GM21825 (cell line): ENCODE results near the gene PPARGC1A.

Experiments used
- ATAC-seq: cut with Tn5 transposase; IDR thresholded peaks from one replicate; pipeline ENCODE4 v1.9.1; 2021; ENCODE audit warnings: mild to moderate bottlenecking, moderate library complexity; ENCODE audit not compliant: unreplicated experiment

The PPARGC1A gene

DNA sequence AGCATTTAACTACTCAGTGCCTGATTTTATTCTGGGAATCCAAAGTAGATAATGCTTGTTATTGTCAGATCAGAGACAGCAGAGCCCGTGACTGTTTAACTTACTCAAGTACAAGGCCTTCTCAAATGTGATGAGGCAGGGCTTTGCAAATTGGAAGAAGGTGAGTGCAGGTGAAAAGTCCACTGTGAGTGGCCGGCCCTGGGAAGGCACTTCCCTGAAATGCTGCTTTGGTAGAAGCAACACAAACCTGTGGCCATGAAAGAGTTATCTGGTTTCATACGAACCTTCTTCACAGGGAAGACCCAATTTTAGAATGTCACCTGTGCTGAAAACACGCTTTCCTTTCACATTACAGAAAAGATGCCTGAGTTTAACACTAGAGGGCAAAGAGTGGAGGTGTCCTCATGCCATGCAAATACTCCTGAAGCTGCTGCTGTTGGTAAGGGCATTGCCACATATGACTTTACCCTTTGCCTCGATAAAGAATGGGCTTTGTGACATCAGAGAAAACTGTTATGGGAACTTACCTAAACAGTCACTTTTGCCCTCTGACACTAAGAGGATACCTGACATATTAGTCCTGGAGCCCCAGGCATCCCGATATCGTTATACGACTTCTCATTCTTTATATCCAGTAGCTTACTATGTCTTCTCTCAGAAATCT lies 8.0 kb downstream of the PPARGC1A start:
- ATAC-seq = no peak

DNA sequence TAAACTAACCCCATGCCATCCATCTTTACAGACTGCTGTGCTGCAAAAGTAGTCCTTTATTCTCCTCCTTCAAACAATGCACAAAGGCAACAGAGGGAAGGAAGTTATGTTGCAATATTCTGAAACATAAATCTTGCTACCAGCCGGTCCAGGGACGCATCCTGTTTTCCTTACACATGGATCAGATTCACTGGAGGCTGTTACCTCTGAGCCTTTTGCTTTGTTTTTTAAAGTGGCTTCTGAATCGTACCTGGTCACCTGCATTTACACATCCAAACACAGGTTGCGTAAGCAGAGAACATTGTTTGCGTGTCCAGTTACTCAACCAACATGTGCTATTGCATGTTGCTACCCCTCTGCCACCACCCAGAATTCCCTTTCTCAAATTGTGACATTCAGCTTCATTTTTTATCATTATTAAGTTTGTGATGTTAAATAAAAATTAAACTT lies 8.8 kb downstream of the PPARGC1A start:
- no peak for ATAC-seq

DNA sequence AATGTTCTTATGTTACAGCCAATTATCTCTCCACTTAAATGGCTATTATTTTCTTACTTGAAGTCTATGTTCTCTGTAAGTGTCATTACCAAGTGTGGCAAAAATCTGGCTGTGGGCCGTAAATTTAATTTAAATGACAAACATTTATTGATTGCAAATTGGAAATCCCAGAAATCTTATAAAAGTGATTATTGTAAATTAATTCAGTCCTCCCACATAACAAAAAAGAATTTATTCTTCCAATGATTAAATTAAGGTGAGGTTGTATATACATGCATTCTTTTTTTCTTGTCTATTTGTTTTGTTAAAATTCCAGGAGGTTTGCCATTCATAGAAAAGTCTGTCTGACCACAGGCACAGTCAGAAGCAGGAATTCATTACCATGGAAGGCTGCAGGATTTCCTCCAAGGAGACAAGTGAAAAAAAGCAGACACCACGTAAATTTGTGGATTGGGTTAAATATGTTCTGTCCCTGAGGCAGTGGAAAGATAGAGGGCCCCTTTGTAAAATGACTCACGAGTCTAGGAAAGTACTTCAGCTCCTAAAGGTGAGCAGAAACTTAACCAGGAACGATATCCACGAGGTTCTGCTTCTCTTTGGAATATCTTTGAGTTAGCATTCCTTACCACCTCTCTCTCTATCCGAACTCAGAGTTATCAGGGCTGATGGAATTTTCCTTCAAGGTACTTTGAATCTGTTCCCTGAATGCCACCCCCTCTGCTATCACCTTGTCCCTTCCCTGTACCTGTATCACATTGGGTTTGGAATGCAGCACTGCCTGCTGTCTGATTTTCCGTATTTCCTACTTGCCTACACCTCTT lies 10.7 kb downstream of the PPARGC1A start:
- no peak for ATAC-seq

DNA sequence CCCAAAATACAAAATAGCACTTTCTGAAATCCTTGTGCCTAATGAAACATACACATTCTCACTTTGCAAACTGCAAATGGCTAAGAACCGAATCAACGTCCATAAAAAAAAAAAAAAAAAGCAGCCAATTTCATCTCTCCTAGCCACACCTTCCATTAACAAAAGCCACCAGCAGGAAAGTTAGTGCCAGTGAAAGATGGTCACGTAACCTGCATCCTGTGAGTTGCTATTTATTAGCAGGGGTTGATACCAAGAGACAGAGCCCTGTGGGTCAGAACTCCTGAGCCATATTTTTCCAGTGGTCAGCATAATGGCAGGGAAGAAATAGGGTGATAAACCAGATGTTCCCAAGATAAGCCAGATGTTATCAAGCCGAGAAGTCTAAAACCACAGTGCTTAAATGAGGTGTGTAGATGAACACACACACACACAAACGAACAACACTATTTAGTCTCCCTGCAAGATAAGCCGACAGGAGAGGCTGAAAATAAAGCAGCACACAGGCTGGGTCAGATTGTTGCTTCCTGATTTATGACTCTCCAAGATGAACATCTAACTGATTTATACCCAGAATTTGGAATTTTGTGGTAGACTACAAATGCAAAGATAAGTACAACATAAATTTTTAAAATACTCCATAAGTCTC lies 11.5 kb downstream of the PPARGC1A start:
- no peak for ATAC-seq

DNA sequence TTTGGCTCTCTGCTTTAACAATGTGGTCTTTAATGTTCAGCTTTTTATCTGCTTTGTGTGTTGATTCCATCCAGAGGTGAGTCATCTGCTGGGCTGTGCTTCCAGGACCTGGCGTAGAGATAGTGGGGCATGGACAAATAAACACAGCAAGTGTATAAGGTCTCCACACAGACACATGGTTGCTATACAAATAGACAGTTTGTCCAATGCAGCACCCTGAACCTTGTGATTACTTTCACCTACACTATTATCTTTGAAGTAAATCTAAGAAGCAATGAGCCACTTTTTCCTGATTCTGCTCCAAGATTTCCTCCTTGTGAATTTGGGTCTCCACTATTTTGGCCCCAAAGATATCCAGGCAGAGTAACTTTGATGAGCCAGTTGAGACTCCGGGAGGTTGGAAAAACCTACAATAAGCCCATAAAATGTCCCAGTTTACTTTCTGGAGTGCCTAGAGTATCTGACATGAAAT lies 12.1 kb downstream of the PPARGC1A start:
- no peak for ATAC-seq

DNA sequence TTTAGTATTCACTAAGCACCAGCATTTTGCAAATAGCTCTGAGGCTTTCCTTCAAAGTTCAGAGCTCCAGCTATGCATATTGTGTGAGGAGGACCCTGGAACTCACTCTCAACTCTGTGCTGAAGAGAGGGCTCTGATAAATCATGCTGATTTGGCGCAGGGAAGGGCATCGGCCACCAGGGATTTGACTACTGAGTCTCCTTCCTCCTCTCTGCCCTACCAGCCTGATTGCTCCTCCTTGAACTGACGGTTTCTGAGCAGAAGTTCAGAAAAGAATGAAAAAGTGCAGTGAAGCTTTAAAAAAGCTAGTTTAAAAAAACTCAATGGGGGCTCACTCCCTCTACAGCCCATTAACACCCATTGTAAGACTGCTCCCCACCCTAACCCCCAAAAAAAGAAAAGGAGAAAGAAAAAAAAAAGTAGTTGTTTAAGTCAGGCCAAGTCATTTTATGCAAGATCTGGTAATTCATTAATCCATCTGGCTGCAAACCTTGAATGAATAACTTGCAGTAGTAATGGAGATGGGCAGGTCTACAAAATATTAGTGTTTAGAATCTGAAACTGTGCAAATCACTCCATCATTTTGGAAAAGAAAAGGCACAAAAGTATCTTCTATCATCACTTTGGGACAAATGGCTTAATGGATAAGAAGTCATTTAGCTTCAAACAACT lies 13.3 kb downstream of the PPARGC1A start:
- ATAC-seq = no peak

- no peak for ATAC-seq
Observed at GRCh38 chr4:23875317-23875716, 14.5 kb downstream of the PPARGC1A start.

DNA sequence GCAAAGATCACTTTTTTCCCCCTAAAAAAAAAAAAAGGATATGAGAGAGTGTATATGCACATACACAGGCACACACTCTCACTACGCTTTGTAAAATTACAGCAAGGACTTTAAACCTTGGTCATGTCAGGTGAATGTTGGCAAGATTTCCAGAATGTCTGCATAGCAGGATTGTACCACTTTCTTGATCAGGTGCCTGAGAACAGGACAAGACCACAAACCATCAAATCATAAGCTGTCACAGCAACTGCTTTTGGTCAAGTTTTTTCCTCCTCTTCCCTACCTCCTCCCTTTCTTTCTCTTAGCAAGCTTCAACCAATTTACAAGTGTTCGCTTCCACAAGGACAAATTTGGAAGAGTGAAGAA lies 15.3 kb downstream of the PPARGC1A start:
- no peak for ATAC-seq

GRCh38 chr4:23873717-23874535 lies 15.9 kb downstream of the PPARGC1A start:
- no peak for ATAC-seq

DNA sequence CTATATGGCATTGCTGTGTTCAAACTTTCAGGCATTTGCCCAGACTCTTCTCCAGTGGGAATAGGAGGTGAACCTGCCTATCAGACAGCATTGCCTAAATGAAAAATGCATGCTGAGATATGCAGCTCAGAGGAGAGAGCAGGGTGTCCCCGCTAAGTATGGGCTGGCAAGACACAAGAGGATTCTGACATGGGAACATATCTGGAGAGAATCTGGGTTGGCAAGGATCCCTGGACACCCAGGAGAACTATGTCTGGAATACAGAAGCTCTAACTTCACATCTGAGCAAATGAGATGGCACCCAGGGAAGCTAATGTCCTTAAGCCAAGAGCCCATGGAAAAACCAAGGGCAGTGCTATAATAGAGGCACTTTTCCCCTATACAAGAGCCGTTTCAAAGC lies 18.4 kb downstream of the PPARGC1A start:
- ATAC-seq = no peak

DNA sequence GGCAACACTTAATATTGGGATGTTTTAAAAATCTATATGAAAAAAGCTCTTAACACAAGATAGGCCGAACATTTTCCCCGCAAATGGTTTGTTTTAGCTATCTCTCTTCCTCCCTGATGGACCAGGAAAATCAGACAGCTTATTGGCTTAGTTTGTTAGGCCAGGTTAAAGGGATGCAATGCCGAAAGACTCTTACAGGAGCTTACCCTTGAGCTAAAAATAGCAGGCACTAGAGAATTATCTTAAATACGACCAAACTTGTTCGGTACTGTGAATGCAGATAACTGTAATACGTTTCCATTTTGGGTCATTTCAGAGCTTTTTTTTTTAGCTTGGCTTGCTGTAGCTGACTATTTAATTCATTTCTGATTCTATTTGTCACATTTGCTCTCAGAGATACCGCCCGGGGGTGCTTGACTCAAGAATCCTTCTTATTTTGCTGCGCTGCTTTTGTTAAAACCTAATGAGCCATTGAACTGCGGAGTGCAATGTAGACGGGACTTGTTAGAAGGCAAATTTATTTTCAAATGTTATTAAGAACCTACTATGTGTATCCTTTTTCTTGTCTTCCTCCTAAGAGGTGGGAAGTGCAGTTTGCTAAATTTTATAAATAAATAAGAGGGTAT lies 23.3 kb downstream of the PPARGC1A start:
- no peak for ATAC-seq

GRCh38 chr4:23861897-23862296 lies 27.9 kb downstream of the PPARGC1A start:
- ATAC-seq = no peak

DNA sequence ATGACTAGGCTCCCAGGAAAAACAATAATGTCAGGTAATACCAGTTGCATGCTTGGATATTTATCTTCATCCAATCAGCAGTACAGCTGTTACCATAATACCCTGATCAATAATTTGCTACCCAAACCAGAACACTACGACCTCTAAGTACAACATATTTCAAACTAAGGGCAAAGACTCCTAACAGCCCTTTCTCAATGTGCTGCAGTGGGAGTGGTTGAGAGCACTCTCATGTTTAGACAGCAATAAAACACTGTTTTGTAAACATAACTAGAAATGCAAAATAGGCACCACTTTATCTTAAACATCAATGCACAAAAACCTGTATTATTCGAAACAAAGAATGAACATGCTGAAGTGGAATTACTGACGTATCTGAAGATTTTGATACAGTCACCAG lies 28.9 kb downstream of the PPARGC1A start:
- ATAC-seq = no peak

DNA sequence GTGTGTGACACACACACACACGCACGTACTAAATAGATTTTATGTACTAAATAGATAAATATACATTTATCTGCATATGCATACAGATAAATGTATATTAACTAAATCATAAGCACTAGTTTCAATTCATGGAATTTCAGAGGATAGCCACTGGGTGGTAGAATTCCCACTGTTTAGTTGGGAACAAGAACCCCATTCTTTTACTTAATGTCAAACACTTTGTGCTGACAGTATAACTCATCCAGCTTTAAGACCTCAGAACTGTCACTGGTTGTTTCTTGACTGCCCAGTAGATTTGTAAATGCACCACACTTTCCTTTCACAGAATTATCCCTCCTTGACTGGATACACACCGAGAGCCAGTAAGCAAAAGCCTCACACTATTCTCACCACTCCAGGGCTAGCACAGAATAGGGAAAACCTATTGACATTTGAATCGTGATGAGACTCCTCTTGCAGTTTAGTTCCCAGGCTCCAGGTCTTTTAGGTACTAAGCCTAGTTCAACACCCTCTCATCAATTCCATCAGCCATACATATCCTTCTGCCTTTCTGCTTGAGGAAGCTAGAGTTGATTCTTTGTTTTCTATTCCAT lies 32.4 kb downstream of the PPARGC1A start:
- ATAC-seq = no peak

- no peak for ATAC-seq
Observed at GRCh38 chr4:23856630-23857029, 33.2 kb downstream of the PPARGC1A start.

- ATAC-seq = no peak
Observed at GRCh38 chr4:23855912-23856605, 33.8 kb downstream of the PPARGC1A start.

GRCh38 chr4:23853986-23854660 lies 35.7 kb downstream of the PPARGC1A start:
- ATAC-seq = no peak

- no peak for ATAC-seq
Observed at GRCh38 chr4:23851464-23851863, 38.4 kb downstream of the PPARGC1A start.
